Stimulated activated naive CD4-positive, alpha-beta T cell (primary cell): ENCODE results near the gene STK17A.
"Not testable (repeated sequence)": the region's sequence is repeated elsewhere in the genome, so short reads cannot be mapped to it uniquely, and the experiment has no call there.

Source experiments
- DNase-seq, 6 experiments: peaks; one replicate each; lab custom pipeline; 2025; lab: John Stamatoyannopoulos, UW

The STK17A gene

GRCh38 chr7:43568529-43568928 is 14.4 kb upstream of the STK17A start:
- DNase-seq, result no peak

GRCh38 chr7:43569424-43569823 is 13.5 kb upstream of the STK17A start:
- DNase-seq, result no peak

- DNase-seq, result no peak
Observed at GRCh38 chr7:43570688-43571365, 12.1 kb upstream of the STK17A start.

- DNase-seq, result peak in 1 of 6 experiments; percentile 1
Observed at GRCh38 chr7:43572516-43573049, 10.3 kb upstream of the STK17A start.

- not testable (repeated sequence) for DNase-seq
Observed at GRCh38 chr7:43573832-43574231, 9.1 kb upstream of the STK17A start.

GRCh38 chr7:43575506-43575905 is 7.4 kb upstream of the STK17A start:
- no peak for DNase-seq

GRCh38 chr7:43576241-43576640 is 6.7 kb upstream of the STK17A start:
- no peak for DNase-seq

GRCh38 chr7:43577485-43577951 is 5.4 kb upstream of the STK17A start:
- DNase-seq, result no peak

- DNase-seq, result peak; percentile 64 to 85 (median 73)
Observed at GRCh38 chr7:43583424-43584194, 701 bp downstream of the STK17A start.

- DNase-seq, result peak in 3 of 6 experiments; percentile 29 to 57 (median 44)
Observed at GRCh38 chr7:43584195-43584586, 1.3 kb downstream of the STK17A start.

- peak in 1 of 6 experiments; percentile 27 for DNase-seq
Observed at GRCh38 chr7:43584733-43585132, 1.8 kb downstream of the STK17A start.

- peak in 2 of 6 experiments; percentile 21 to 29 for DNase-seq
Observed at GRCh38 chr7:43585562-43585961, 2.7 kb downstream of the STK17A start.

GRCh38 chr7:43586251-43586900 is 3.5 kb downstream of the STK17A start:
- DNase-seq, result peak in 3 of 6 experiments; percentile 32 to 56 (median 51)

GRCh38 chr7:43588477-43589132 is 5.7 kb downstream of the STK17A start:
- no peak for DNase-seq

GRCh38 chr7:43589133-43589478 is 6.2 kb downstream of the STK17A start:
- no peak for DNase-seq

GRCh38 chr7:43589728-43590127 is 6.8 kb downstream of the STK17A start:
- no peak for DNase-seq

- DNase-seq, result no peak
Observed at GRCh38 chr7:43590862-43591557, 8.1 kb downstream of the STK17A start.

GRCh38 chr7:43591558-43592180 is 8.8 kb downstream of the STK17A start:
- DNase-seq, result no peak

- no peak for DNase-seq
Observed at GRCh38 chr7:43592326-43592725, 9.4 kb downstream of the STK17A start.

- no peak for DNase-seq
Observed at GRCh38 chr7:43593010-43593409, 10.1 kb downstream of the STK17A start.

GRCh38 chr7:43594020-43594419 is 11.1 kb downstream of the STK17A start:
- no peak for DNase-seq
